Measurements from ENCODE around the gene VAMP2. TPM values are rescaled to one million over a fixed set of nuclear protein-coding genes. Genes with fewer than 3 reads are reported as not detected.

VAMP2 gene
- polyA plus RNA-seq, 1 donor from 2014 or later: 98.3 TPM

DNA sequence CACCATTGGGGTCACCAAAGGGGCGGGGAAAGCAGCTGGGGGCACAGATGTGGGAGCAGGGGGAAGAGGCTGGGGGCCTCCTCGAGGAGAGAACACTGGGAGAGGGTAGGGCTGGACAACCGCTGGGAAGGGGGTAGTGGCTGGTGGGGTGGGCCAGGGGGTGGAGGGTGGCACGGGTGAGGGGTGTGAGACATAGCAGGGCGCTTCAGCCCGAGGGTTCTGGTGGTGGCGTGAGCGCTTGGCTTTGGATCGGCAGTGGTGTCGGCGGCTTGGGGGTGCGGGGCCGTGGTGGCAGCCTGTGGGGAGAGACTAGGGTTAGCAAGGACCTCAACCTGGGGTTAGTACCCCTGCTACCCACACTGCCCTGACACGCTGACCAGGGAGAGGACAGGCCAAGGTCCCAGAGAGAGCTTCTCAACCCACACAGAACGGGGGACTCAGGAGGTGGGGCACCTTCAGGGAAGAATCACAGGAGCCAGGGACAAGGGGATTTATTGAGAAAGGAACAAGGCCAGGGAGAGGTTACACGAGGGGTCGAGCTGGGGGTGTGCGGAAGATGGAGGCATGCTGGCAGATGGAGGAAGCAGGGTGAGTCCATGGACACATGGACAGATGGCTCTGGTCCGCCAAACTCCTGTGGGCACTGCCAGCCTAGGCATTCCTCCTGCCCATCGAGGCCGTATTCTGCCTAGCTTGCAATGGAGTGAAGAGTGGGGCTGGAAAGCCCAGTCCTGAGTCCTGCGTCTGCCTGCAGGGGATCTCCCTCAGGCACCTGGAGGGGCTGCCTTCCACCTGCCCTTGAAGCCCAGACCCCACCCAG lies 19.0 kb downstream of the VAMP2 start:
- Histone ChIP-seq H3K9ac (ENCODE audit: low read length) (no peak overlapping the region), H3F3A (ENCODE audit: insufficient read depth, low read length, poor library complexity, severe bottlenecking) (peaks cover 13% of the 10 kb centered on the region), H3K36me3 (ENCODE audit: insufficient read depth, low read length) (no peaks in the 10 kb centered on the region), H4K20me1 (ENCODE audit: insufficient read depth) (no peaks in the 10 kb centered on the region), H3K27me3 (ENCODE audit: insufficient read depth, low read depth, low read length) (no peaks in the 10 kb centered on the region), H2AFZ (ENCODE audit: low read depth, low read length) (no peak overlapping the region), H3K4me2 (ENCODE audit: low read length) (no peak overlapping the region), H3K9me3 (ENCODE audit: low read length) (no peaks in the 10 kb centered on the region), H3K4me3 (ENCODE audit: low read length) (no peak overlapping the region), H3K79me2 (replicated peaks; ENCODE audit: insufficient read depth, low read length) (no peaks in the 10 kb centered on the region), H3K9me2 (ENCODE audit: insufficient read depth, low read length) (no peaks in the 10 kb centered on the region), H3K27ac (ENCODE audit: low read length) (no peak overlapping the region)
- TF ChIP-seq POLR2AphosphoS5 (IDR thresholded peaks at IDR 0.05) (peak; percentile 2), MXI1 (conservative IDR thresholded peaks at IDR 0.05; ENCODE audit: poor library complexity, severe bottlenecking) (no peak)

DNA sequence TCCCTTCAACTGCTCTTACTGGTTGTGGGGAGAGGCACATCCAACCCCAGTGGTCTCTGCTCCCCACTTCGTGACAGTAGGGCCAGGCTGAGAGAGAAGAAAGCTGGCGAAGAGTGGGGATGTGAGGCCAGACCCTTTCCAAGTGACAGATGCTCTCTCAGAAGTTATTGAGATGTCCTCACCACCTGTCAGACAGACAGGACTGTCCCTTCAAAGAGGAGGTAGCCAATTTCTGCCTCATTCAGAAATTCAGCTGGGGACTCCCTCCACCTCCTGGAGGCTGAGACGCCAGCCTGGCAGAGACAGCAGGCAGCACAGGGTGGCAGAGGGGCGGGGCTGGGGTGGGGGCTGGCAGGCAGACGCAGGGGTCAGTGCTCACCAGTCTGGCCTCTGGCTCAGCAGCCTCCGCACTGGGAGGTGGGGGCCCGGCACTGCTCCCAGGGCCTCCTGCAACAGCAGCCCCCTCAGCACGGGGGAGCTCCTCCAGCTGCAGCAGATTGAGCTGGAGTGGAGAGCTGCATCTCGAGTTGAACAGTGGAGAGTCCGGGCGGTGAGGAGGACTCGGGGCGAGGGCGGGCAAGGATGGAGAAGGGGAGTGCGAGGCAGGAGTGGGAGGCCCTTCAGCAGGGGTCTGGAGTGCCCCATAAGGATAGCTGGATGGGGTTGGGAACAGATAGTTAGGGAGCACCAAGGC lies 19.7 kb downstream of the VAMP2 start:
- Histone ChIP-seq H4K20me1 (ENCODE audit: insufficient read depth) (no peaks in the 10 kb centered on the region), H3K36me3 (ENCODE audit: insufficient read depth, low read length) (no peaks in the 10 kb centered on the region), H3K27ac (ENCODE audit: low read length) (no peak overlapping the region), H3K9me2 (ENCODE audit: insufficient read depth, low read length) (no peaks in the 10 kb centered on the region), H3K79me2 (replicated peaks; ENCODE audit: insufficient read depth, low read length) (no peaks in the 10 kb centered on the region), H3K4me2 (ENCODE audit: low read length) (no peak overlapping the region), H2AFZ (ENCODE audit: low read depth, low read length) (no peak overlapping the region), H3K27me3 (ENCODE audit: insufficient read depth, low read depth, low read length) (no peaks in the 10 kb centered on the region), H3K9me3 (ENCODE audit: low read length) (no peaks in the 10 kb centered on the region), H3K4me3 (ENCODE audit: low read length) (no peak overlapping the region), H3K9ac (ENCODE audit: low read length) (no peak overlapping the region), H3F3A (ENCODE audit: insufficient read depth, low read length, poor library complexity, severe bottlenecking) (peaks cover 16% of the 10 kb centered on the region)
- TF ChIP-seq, protein P1, sequence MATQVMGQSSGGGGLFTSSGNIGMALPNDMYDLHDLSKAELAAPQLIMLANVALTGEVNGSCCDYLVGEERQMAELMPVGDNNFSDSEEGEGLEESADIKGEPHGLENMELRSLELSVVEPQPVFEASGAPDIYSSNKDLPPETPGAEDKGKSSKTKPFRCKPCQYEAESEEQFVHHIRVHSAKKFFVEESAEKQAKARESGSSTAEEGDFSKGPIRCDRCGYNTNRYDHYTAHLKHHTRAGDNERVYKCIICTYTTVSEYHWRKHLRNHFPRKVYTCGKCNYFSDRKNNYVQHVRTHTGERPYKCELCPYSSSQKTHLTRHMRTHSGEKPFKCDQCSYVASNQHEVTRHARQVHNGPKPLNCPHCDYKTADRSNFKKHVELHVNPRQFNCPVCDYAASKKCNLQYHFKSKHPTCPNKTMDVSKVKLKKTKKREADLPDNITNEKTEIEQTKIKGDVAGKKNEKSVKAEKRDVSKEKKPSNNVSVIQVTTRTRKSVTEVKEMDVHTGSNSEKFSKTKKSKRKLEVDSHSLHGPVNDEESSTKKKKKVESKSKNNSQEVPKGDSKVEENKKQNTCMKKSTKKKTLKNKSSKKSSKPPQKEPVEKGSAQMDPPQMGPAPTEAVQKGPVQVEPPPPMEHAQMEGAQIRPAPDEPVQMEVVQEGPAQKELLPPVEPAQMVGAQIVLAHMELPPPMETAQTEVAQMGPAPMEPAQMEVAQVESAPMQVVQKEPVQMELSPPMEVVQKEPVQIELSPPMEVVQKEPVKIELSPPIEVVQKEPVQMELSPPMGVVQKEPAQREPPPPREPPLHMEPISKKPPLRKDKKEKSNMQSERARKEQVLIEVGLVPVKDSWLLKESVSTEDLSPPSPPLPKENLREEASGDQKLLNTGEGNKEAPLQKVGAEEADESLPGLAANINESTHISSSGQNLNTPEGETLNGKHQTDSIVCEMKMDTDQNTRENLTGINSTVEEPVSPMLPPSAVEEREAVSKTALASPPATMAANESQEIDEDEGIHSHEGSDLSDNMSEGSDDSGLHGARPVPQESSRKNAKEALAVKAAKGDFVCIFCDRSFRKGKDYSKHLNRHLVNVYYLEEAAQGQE (IDR thresholded peaks at IDR 0.05; ENCODE audit: borderline replicate concordance): no peak
- TF ChIP-seq EP300 (conservative IDR thresholded peaks at IDR 0.05; ENCODE audit: poor library complexity, severe bottlenecking): no peak
- peak; percentile 6 for TF ChIP-seq POLR2AphosphoS5 (IDR thresholded peaks at IDR 0.05)

DNA sequence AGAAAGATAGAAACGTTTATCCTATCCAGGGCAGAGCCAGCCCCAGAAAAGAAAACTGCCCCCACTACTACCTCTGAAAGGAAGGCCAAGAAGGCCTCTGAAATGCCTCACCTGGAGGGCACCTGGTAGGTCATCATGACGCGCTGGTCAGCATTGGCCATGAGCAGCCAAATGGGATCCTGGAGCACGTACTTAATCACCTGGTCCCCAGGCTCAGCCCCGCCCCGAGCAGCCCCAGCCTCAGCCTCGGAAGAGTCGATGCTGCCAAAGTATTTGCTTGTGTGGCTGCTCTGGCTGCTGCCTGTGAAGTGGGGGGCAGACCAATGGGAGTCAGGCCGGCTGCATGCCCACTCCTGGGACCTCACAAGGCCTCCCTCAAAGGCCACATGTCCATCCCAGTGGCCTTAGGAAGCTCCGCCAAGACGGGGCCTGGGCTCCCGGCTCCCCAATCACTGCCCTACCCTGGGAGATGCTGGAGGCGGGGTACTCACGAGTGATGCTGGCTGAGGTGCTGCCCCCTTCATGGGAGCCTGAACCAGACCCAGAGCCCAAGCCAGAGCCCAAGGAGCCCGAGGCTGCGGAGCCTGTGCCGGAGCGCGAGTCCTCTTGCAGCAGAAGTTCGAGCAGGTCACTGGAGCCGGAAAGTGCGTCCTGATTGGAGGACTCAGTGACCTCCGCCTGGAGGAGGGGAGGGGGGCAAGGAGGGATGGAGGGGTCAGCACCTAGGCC lies 20.4 kb downstream of the VAMP2 start:
- H3K9me3 ChIP-seq (ENCODE audit: low read length): no peaks in the 10 kb centered on the region
- H3K27me3 ChIP-seq (ENCODE audit: insufficient read depth, low read depth, low read length): no peaks in the 10 kb centered on the region
- TF ChIP-seq, protein P1 (IDR thresholded peaks at IDR 0.05; ENCODE audit: borderline replicate concordance): no peak
- TF ChIP-seq MXI1 (conservative IDR thresholded peaks at IDR 0.05; ENCODE audit: poor library complexity, severe bottlenecking) (no peak), SMC3 (conservative IDR thresholded peaks at IDR 0.05; ENCODE audit: poor library complexity) (no peak)
- H3K9me2 ChIP-seq (ENCODE audit: insufficient read depth, low read length): no peaks in the 10 kb centered on the region
- H3K9ac ChIP-seq (ENCODE audit: low read length): no peak overlapping the region
- no peak overlapping the region for H3K4me2 ChIP-seq (ENCODE audit: low read length)
- H3K4me3 ChIP-seq (ENCODE audit: low read length): no peak overlapping the region
- no peaks in the 10 kb centered on the region for H3K79me2 ChIP-seq (replicated peaks; ENCODE audit: insufficient read depth, low read length)
- no peaks in the 10 kb centered on the region for H4K20me1 ChIP-seq (ENCODE audit: insufficient read depth)
- H3K27ac ChIP-seq (ENCODE audit: low read length): no peak overlapping the region
- H2AFZ ChIP-seq (ENCODE audit: low read depth, low read length): no peak overlapping the region
- H3F3A ChIP-seq (ENCODE audit: insufficient read depth, low read length, poor library complexity, severe bottlenecking): peaks cover 21% of the 10 kb centered on the region
- H3K36me3 ChIP-seq (ENCODE audit: insufficient read depth, low read length): no peaks in the 10 kb centered on the region
